HUES48 (cell line): ENCODE data around the gene MBD3L2.

Experiments
- H3K27ac ChIP-seq: one replicate; pipeline ENCODE4 v1.7.0; 2013; ENCODE audit warnings: low read depth, low read length, inconsistent platforms
- H3K27me3 ChIP-seq: 2 replicates; pipeline ENCODE4 v1.6.1; 2013; ENCODE audit warnings: mild to moderate bottlenecking, low read length; ENCODE audit not compliant: control insufficient read depth, insufficient read depth
- H3K36me3 ChIP-seq: 2 replicates; pipeline ENCODE4 v1.6.1; 2013; ENCODE audit warnings: low read length; ENCODE audit not compliant: control insufficient read depth, insufficient read depth
- H3K4me1 ChIP-seq: 2 replicates; pipeline ENCODE4 v1.6.1; 2013; ENCODE audit warnings: mild to moderate bottlenecking, low read length; ENCODE audit not compliant: control insufficient read depth, insufficient read depth
- H3K4me3 ChIP-seq: 2 replicates; pipeline ENCODE4 v1.5.1; 2013; ENCODE audit warnings: mild to moderate bottlenecking, low read depth, low read length
- H3K9ac ChIP-seq: 2 replicates; pipeline ENCODE4 v1.6.1; 2013; ENCODE audit warnings: mild to moderate bottlenecking, low read depth, low read length, moderate library complexity
- H3K9me3 ChIP-seq: 2 replicates; pipeline ENCODE4 v1.6.1; 2013; ENCODE audit warnings: low read length; ENCODE audit not compliant: control insufficient read depth, insufficient read depth

Gene MBD3L2

GRCh38 chr19:7083076-7083956, 34.2 kb downstream of the MBD3L2 start:
- Histone ChIP-seq H3K27ac (no peak overlapping the region), H3K36me3 (peaks cover 75% of the 10 kb centered on the region), H3K9ac (no peak overlapping the region), H3K27me3 (no peaks in the 10 kb centered on the region), H3K4me3 (peak overlapping the region; percentile 33; the same call in 1 of the 2 replicates), H3K9me3 (peaks cover 90% of the 10 kb centered on the region), H3K4me1 (no peaks in the 10 kb centered on the region)

GRCh38 chr19:7088999-7089398, 39.9 kb downstream of the MBD3L2 start:
- Histone ChIP-seq H3K9ac (no peak overlapping the region), H3K9me3 (peaks cover 54% of the 10 kb centered on the region)

GRCh38 chr19:7098096-7098495, 49.0 kb downstream of the MBD3L2 start:
- Histone ChIP-seq H3K27me3 (no peaks in the 10 kb centered on the region), H3K36me3 (no peaks in the 10 kb centered on the region; the same call in 1 of the 2 replicates), H3K27ac (peak overlapping the region; percentile 92), H3K9me3 (peaks cover 20% of the 10 kb centered on the region), H3K4me3 (peak overlapping the region; percentile 67), H3K4me1 (no peaks in the 10 kb centered on the region), H3K9ac (peak overlapping the region; percentile 86)

More at GRCh38 chr19:7088999-7089398, 39.9 kb downstream of the MBD3L2 start:
- H3K36me3 ChIP-seq: peaks cover 30% of the 10 kb centered on the region
- H3K27ac ChIP-seq: no peak overlapping the region
- H3K4me3 ChIP-seq: no peak overlapping the region
- no peaks in the 10 kb centered on the region for H3K27me3 ChIP-seq
- H3K4me1 ChIP-seq: no peaks in the 10 kb centered on the region

- Histone ChIP-seq H3K4me1 (no peaks in the 10 kb centered on the region), H3K4me3 (peak overlapping the region; percentile 67), H3K9ac (peak overlapping the region; percentile 86), H3K27me3 (no peaks in the 10 kb centered on the region), H3K27ac (peak overlapping the region; percentile 92), H3K36me3 (no peaks in the 10 kb centered on the region; the same call in 1 of the 2 replicates), H3K9me3 (peaks cover 16% of the 10 kb centered on the region)
These were observed 49.8 kb downstream of the MBD3L2 start for GRCh38 chr19:7098701-7099596.

GRCh38 chr19:7099597-7099921, 50.4 kb downstream of the MBD3L2 start:
- Histone ChIP-seq H3K9me3 (peaks cover 12% of the 10 kb centered on the region), H3K27ac (peak overlapping the region; percentile 92), H3K36me3 (no peaks in the 10 kb centered on the region; the same call in 1 of the 2 replicates), H3K27me3 (no peaks in the 10 kb centered on the region), H3K4me3 (peak overlapping the region; percentile 67), H3K4me1 (no peaks in the 10 kb centered on the region), H3K9ac (peak overlapping the region; percentile 86; the same call in 1 of the 2 replicates)
